Measurements from ENCODE around the gene UPF1. TPM values are rescaled to one million over a fixed set of nuclear protein-coding genes. Genes with fewer than 3 reads are reported as not detected.

Gene UPF1
- polyA plus RNA-seq, 2 of the 4 experiments (the other 2 are of a cell fraction) = 19.2 to 28.6 TPM

- TF ChIP-seq PBX3 (IDR thresholded peaks at IDR 0.05) (no peak), EP300 (IDR thresholded peaks at IDR 0.05) (no peak), RNF2 (IDR thresholded peaks at IDR 0.05; ENCODE audit: borderline replicate concordance, low read depth) (no peak)
Measured at GRCh38 chr19:18857223-18857622, 25.5 kb downstream of the UPF1 start (continued).

GRCh38 chr19:18858906-18859646 is 27.3 kb downstream of the UPF1 start:
- POLR2A ChIA-PET = interaction anchor here (0.5 kb wide), 1 partner anchor 269 kb away, joined by 3 read pairs; no protein-coding TSS in a partner anchor
- WGBS (ENCODE audit: missing lambda C conversion rate) = 95% methylated on average over 18 of the region's 21 CpGs
- ATAC-seq (no peak), DNase-seq (ENCODE audit: low read depth in 1 of 2, low spot score in 1 of 2) (no peak), FAIRE-seq (no peak)
- Histone ChIP-seq H3K4me3 (no peak overlapping the region), H3K27ac (no peak overlapping the region), H3K4me2 (no peak overlapping the region), H3K9me3 (no peaks in the 10 kb centered on the region), H3K4me1 (no peaks in the 10 kb centered on the region)
- CTCF ChIA-PET = interaction anchor here (0.5 to 5.8 kb wide), 12 partner anchors 7 to 397 kb away, joined by 3 to 43 read pairs (median 3); no protein-coding TSS in a partner anchor
- TF ChIP-seq CEBPB (IDR thresholded peaks at IDR 0.05) (no peak), POLR2AphosphoS2 (conservative IDR thresholded peaks at IDR 0.05; ENCODE audit: low read length) (no peak), BCL3 (IDR thresholded peaks at IDR 0.05) (no peak), RNF2 (IDR thresholded peaks at IDR 0.05; ENCODE audit: borderline replicate concordance, low read depth) (no peak), JUNB (IDR thresholded peaks at IDR 0.05) (no peak), RAD21 (conservative IDR thresholded peaks at IDR 0.05 in 1 of 2, IDR thresholded peaks at IDR 0.05 in 1 of 2) (no peak), NPAS2 (CRISPR knock-in tag; IDR thresholded peaks at IDR 0.05; ENCODE audit: borderline replicate concordance) (no peak), ATOH8 (CRISPR knock-in tag; IDR thresholded peaks at IDR 0.05; ENCODE audit: low read depth) (no peak), FOSL2 (IDR thresholded peaks at IDR 0.05) (no peak), FOSL2 (CRISPR knock-in tag; IDR thresholded peaks at IDR 0.05) (no peak), HEYL (CRISPR knock-in tag; IDR thresholded peaks at IDR 0.05) (no peak)

GRCh38 chr19:18859676-18860301 is 28.0 kb downstream of the UPF1 start:
- no peak overlapping the region for H3K27ac ChIP-seq
- H3K4me1 ChIP-seq = no peaks in the 10 kb centered on the region
- no peak overlapping the region for H3K4me2 ChIP-seq
- no peak for DNase-seq (ENCODE audit: low read depth in 1 of 2, low spot score in 1 of 2)
- no peak for ATAC-seq
- H3K9me3 ChIP-seq = no peaks in the 10 kb centered on the region
- POLR2A ChIA-PET = interaction anchor here (0.5 kb wide), 1 partner anchor 269 kb away, joined by 3 read pairs; no protein-coding TSS in a partner anchor
- no peak overlapping the region for H3K4me3 ChIP-seq
- FAIRE-seq = no peak
- 92% methylated on average over 11 of the region's 12 CpGs for WGBS (ENCODE audit: missing lambda C conversion rate)
- CTCF ChIA-PET = interaction anchor here (0.8 to 4.7 kb wide), 6 partner anchors 13 to 56 kb away, joined by 3 to 43 read pairs (median 4); no protein-coding TSS in a partner anchor
- no peak for TF ChIP-seq HDAC2 (IDR thresholded peaks at IDR 0.05)
- no peak for TF ChIP-seq SREBF2 (IDR thresholded peaks at IDR 0.05)
- no peak for TF ChIP-seq PHF8 (IDR thresholded peaks at IDR 0.05; ENCODE audit: borderline replicate concordance, low read depth)
- TF ChIP-seq RNF2 (IDR thresholded peaks at IDR 0.05; ENCODE audit: borderline replicate concordance, low read depth) = no peak
- TF ChIP-seq BCL3 (IDR thresholded peaks at IDR 0.05) = no peak
- TF ChIP-seq RARB (CRISPR knock-in tag; IDR thresholded peaks at IDR 0.05) = no peak
- no peak for TF ChIP-seq MAX (IDR thresholded peaks at IDR 0.05)
- no peak for TF ChIP-seq HMGXB4 (CRISPR knock-in tag; IDR thresholded peaks at IDR 0.05; ENCODE audit: borderline replicate concordance)
- TF ChIP-seq KDM5A (IDR thresholded peaks at IDR 0.05) = no peak
- TF ChIP-seq NFE2L2 (conservative IDR thresholded peaks at IDR 0.05; ENCODE audit: low read length) = no peak
- TF ChIP-seq HES2 (IDR thresholded peaks at IDR 0.05) = no peak
- TF ChIP-seq HOXB5 (CRISPR knock-in tag; IDR thresholded peaks at IDR 0.05) = no peak

All from A549 (cell line).